Chondrocyte (in vitro differentiated cells): ENCODE results near the gene KMT5C. TPM values are rescaled to one million over a fixed set of nuclear protein-coding genes. Genes with fewer than 3 reads are reported as not detected.

Experiments
- DNase-seq: peaks from one replicate; pipeline ENCODE4 v3.0.0; 2021; ENCODE audit warnings: mixed read lengths, low spot score
- H3K27ac Mint-ChIP-seq: one replicate; pipeline ENCODE4 v1.8.0; 2021; ENCODE audit warnings: mild to moderate bottlenecking, moderate library complexity, mixed read lengths; ENCODE audit not compliant: unreplicated experiment
- H3K27me3 Mint-ChIP-seq: 2 replicates; pipeline ENCODE4 v1.8.0; 2021; ENCODE audit warnings: low read depth, mixed read lengths
- H3K36me3 Mint-ChIP-seq: 2 replicates; pipeline ENCODE4 v1.8.0; 2021; ENCODE audit warnings: low read depth, mixed read lengths
- H3K4me1 Mint-ChIP-seq: 2 replicates; pipeline ENCODE4 v1.8.0; 2021; ENCODE audit warnings: low read depth, mild to moderate bottlenecking, mixed read lengths
- H3K4me3 Mint-ChIP-seq: one replicate; pipeline ENCODE4 v1.8.0; 2021; ENCODE audit warnings: mild to moderate bottlenecking, moderate library complexity, mixed read lengths; ENCODE audit not compliant: unreplicated experiment
- H3K9me3 Mint-ChIP-seq: 2 replicates; pipeline ENCODE4 v1.8.0; 2021; ENCODE audit warnings: low read depth, mixed read lengths
- CTCF ChIP-seq: fragments of 200-600 bp; sonication (generic); IDR thresholded peaks from 2 replicates; pipeline ENCODE4 v1.5.0; 2021; ENCODE audit warnings: antibody characterized with exemption, mild to moderate bottlenecking, moderate library complexity
- total RNA-seq: library from RNA; stranded (reverse); gene quantifications from 3 replicates; pipeline ENCODE4 v1.2.1, GENCODE V29; 2021

KMT5C gene
- total RNA-seq, 1 donor from 2014 or later: 9.5 TPM

GRCh38 chr19:55311397-55311796 lies 28.3 kb upstream of the KMT5C start:
- no peak overlapping the region for H3K4me3 Mint-ChIP-seq
- H3K4me1 Mint-ChIP-seq: no peaks in the 10 kb centered on the region
- H3K36me3 Mint-ChIP-seq: peaks cover 15% of the 10 kb centered on the region
- H3K27ac Mint-ChIP-seq: no peak overlapping the region
- no peak for TF ChIP-seq CTCF
- DNase-seq: no peak
- peaks cover 3% of the 10 kb centered on the region for H3K9me3 Mint-ChIP-seq
- no peaks in the 10 kb centered on the region for H3K27me3 Mint-ChIP-seq

DNA sequence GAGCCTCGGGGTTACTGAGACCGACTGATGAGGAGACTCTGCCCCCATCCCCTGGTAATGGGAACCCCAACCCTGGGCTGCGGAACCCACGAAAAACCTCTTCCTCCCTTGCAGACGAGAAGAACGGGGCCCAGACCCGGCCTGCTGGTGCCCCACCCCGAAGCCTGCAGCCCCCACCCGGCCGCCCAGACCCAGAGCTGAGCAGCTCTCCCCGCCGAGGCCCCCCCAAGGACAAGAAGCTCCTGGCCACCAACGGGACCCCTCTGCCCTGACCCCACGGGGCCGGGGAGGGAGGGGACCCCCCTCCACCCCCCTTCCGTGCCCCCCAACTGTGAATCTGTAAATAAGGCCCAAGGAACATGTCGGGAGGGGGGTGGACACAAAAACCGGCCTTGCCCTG lies 27.9 kb upstream of the KMT5C start:
- TF ChIP-seq CTCF: no peak
- Mint-ChIP-seq H3K4me3 (no peak overlapping the region), H3K27me3 (no peaks in the 10 kb centered on the region), H3K4me1 (no peaks in the 10 kb centered on the region), H3K27ac (no peak overlapping the region), H3K36me3 (peaks cover 12% of the 10 kb centered on the region), H3K9me3 (peaks cover 3% of the 10 kb centered on the region)
- DNase-seq: no peak

DNA sequence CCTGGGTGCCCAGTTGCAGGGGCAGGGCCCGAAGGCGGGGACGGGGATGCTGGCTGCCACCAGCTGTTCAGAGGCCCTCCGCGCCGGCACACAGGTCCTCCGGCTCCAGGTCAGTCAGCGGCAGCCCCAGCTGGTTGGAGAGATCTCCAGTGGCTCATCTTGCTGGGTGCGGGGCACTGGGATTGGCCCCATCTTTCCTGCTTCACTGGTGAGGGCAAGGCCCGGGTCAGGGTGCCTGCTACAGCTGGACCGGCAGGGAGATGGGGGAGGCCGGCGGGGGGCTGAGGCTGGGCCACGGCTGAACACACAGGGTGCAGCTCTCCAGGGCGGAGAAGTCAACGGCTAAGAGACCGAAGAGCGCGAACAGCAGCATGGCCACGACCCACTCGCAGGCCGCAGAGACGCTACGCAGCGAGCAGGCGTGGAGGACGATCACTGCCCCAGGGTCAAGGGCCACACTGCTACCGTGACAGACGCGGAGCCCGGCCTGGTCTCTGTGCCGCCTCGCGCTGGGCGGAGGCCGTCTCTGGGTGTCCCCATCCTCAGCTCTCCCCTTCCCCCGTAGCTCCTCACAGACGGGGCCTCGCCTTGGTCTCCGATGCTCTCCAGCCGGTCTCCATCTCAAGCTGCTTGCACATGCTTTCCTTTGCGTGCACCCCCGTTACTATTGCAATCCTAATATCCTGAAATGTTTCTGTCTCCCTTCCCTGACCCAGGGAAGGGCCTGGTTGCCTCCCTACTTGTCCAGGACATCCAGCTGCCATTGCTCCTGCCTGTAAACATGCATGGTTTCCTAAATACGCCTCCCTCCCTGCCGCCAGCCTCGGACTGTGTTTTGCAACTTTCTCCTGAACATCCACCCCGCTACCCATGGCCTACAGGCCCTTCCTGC lies 26.8 kb upstream of the KMT5C start:
- Mint-ChIP-seq H3K36me3 (peaks cover 9% of the 10 kb centered on the region), H3K9me3 (peaks cover 3% of the 10 kb centered on the region), H3K4me1 (no peaks in the 10 kb centered on the region), H3K4me3 (no peak overlapping the region), H3K27ac (no peak overlapping the region), H3K27me3 (no peaks in the 10 kb centered on the region)
- TF ChIP-seq CTCF: no peak
- no peak for DNase-seq

GRCh38 chr19:55314396-55314795 lies 25.3 kb upstream of the KMT5C start:
- no peak for TF ChIP-seq CTCF
- no peak for DNase-seq
- Mint-ChIP-seq H3K4me1 (no peaks in the 10 kb centered on the region), H3K36me3 (peaks cover 3% of the 10 kb centered on the region), H3K27ac (no peak overlapping the region), H3K4me3 (no peak overlapping the region), H3K27me3 (no peaks in the 10 kb centered on the region), H3K9me3 (peaks cover 3% of the 10 kb centered on the region)

DNA sequence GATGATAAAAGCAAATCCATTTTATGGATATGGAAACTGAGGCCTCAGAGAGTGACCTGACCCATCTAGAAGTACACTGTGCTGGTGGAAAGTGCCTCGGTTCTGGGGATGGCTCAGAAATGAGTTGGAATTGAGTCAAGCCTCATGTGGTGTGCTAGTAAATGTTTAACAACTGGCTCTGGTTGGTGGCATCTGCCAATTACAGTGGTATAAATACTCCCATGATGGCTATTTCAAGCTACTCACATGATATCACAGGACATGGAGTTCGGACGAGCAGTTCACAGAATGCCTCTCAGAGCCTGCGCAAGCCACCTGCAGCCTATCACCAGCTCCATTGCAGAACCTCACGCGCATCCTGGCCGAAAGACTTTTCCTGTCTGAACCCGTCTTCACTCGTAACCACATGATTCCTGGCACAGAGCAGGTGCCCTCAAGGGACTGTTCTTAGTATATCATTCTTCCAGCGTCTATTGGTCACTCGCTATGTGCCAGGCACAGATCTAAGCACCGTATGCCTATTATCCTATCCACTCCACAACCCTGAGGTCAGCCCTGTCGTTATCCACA lies 23.6 kb upstream of the KMT5C start:
- Mint-ChIP-seq H3K4me1 (peaks cover 4% of the 10 kb centered on the region), H3K4me3 (no peak overlapping the region), H3K36me3 (no peaks in the 10 kb centered on the region), H3K27me3 (no peaks in the 10 kb centered on the region), H3K9me3 (peaks cover 3% of the 10 kb centered on the region), H3K27ac (no peak overlapping the region)
- TF ChIP-seq CTCF: no peak
- DNase-seq: no peak
